Right cardiac atrium (tissue), 5 donors: Measurements from ENCODE around the gene ANKRD12. TPM values are rescaled to one million over a fixed set of nuclear protein-coding genes. Genes with fewer than 3 reads are reported as not detected.

ENCODE experiments used
- ATAC-seq, 2 donors: fragments of 200-7000 bp; cut with Tn5 transposase; one replicate each; pipeline versions ENCODE4 v1.8.0 to v1.9.1; 2020; ENCODE audit warnings: moderate library complexity in 2 of 2, mild to moderate bottlenecking in 1 of 2
- DNase-seq, 3 donors: peaks; one replicate each; pipeline ENCODE4 v3.0.0-alpha.2; 2020
- H3K27ac ChIP-seq: one replicate; pipeline ENCODE4 v1.5.1; 2013; ENCODE audit warnings: mild to moderate bottlenecking, low read length, control low read depth, moderate library complexity
- H3K27me3 ChIP-seq: one replicate; pipeline ENCODE4 v1.6.1; 2013; ENCODE audit not compliant: control insufficient read depth, insufficient read depth
- H3K4me1 ChIP-seq: one replicate; pipeline ENCODE4 v1.6.1; 2013; ENCODE audit warnings: low read length; ENCODE audit not compliant: control insufficient read depth, insufficient read depth
- H3K4me3 ChIP-seq: one replicate; pipeline ENCODE4 v1.5.1; 2013; ENCODE audit warnings: low read length, control low read depth
- H3K9me3 ChIP-seq: one replicate; pipeline ENCODE4 v1.6.1; 2013; ENCODE audit warnings: low read length; ENCODE audit not compliant: control insufficient read depth
- WGBS: extraction: QIAGEN DNeasy Blood & Tissue Kit; methylation state at CpG from one replicate; pipeline ENCODE4 v1.1.7; 2013; 5-methylcytosine and 5-hydroxymethylcytosine counted together
- intact Hi-C, 4 donors: fragments of 100-400 bp; cut with DNase I; formaldehyde crosslinking; loops; one replicate each; pipeline versions ENCODE4 v1.11.0 to v1.14.0; 2022 to 2023
- polyA plus RNA-seq: library from polyadenylated mRNA; stranded (reverse); fragments of 200-250 nt; gene quantifications from one replicate; pipeline ENCODE4 v1.2.3, GENCODE V29; 2013
- total RNA-seq, 4 donors: library from RNA; stranded (reverse); fragmentation: NEBNext Ultra II Directional; extraction: Animal tissue kit (Norgen Biotek cat#: 25700); gene quantifications; one replicate each; pipeline ENCODE4 v1.2.1, GENCODE V29; 2021
- donor health status: healthy with polysubstance abuse.
- donor health status: DM: no; HTN: yes; CAD: no.
- donor health status: DM: no; HTN: no; CAD: no.
- donor health status: DM: no; HTN: yes; CAD: no; lungs with severe emphysema.
- donor health status: DM: yes; HTN: yes; CAD: no.

Gene ANKRD12
- total and polyA plus RNA-seq, 5 donors = 7.3 to 59.6 (median 50.3) TPM

DNA sequence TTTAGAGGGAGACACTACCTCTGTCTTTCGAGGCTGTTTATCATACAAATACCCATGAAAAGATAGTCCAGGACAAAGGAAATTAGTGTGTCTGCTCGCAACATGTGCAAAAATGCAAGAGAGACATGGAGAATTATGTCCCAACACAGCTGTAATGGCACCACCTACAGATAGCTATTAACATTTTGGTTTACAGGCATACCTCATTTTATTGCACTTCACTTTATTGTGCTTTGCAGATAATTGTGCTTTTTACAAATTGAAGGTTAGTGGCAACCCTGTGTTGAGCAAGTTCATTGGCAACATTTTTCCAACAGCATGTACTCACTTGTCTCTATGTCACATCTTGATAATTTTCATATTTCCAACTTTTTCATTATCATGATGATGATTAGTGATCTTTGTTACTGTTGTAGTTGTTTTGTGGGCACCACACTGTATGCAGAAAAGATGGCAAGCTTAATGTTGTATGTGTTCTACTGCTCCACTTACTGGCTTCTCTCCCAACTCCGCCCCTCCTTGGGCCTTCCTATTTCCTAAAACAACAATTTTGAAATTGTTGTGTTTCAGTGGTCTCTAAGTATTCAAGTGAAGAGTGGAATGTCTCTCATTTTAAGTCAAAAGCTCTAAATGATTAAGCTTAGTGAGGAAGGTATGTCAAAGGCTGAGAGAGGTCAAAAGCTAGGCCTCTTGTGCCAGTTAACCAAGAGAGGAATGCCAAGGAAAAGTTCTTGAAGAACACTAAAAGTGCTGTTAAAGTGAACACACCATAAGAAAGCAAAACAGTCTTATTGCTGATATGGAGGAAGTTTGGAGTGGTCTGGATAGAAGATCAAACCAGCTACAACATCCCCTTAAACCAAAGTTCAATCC is 52.0 kb downstream of the ANKRD12 start:
- DNase-seq (peak in 1 of 3 donors; percentile 50), ATAC-seq (peak in 1 of 2 donors; percentile 38)
- H3K27me3 ChIP-seq = no peaks in the 10 kb centered on the region
- H3K4me3 ChIP-seq = no peak overlapping the region
- WGBS = 94% methylated on average over 3 of the region's 3 CpGs
- intact Hi-C loops = no loop called here
- H3K4me1 ChIP-seq = peaks cover 7% of the 10 kb centered on the region
- no peak overlapping the region for H3K27ac ChIP-seq
- H3K9me3 ChIP-seq = no peaks in the 10 kb centered on the region

GRCh38 chr18:9189491-9189890 is 52.9 kb downstream of the ANKRD12 start:
- peaks cover 5% of the 10 kb centered on the region for H3K4me1 ChIP-seq
- ATAC-seq (no peak), DNase-seq (no peak)
- H3K27me3 ChIP-seq = no peaks in the 10 kb centered on the region
- H3K27ac ChIP-seq = no peak overlapping the region
- no peaks in the 10 kb centered on the region for H3K9me3 ChIP-seq
- intact Hi-C loops = no loop called here
- H3K4me3 ChIP-seq = no peak overlapping the region
- 72% methylated on average over 2 of the region's 2 CpGs for WGBS

GRCh38 chr18:9191658-9192256 is 55.2 kb downstream of the ANKRD12 start:
- no peaks in the 10 kb centered on the region for H3K9me3 ChIP-seq
- no peaks in the 10 kb centered on the region for H3K27me3 ChIP-seq
- H3K27ac ChIP-seq = no peak overlapping the region
- intact Hi-C loops = no loop called here
- no peak for ATAC-seq
- H3K4me1 ChIP-seq = peaks cover 3% of the 10 kb centered on the region
- DNase-seq = no peak
- H3K4me3 ChIP-seq = no peak overlapping the region
- WGBS = 68% methylated on average over 2 of the region's 2 CpGs

- intact Hi-C loops = no loop called here
- Histone ChIP-seq H3K9me3 (no peaks in the 10 kb centered on the region), H3K27me3 (no peaks in the 10 kb centered on the region), H3K4me3 (no peak overlapping the region), H3K4me1 (peaks cover 3% of the 10 kb centered on the region), H3K27ac (no peak overlapping the region)
- WGBS = 97% methylated on average over 2 of the region's 2 CpGs
- no peak for DNase-seq
- ATAC-seq = no peak
Observed at GRCh38 chr18:9193031-9193430, 56.5 kb downstream of the ANKRD12 start.

DNA sequence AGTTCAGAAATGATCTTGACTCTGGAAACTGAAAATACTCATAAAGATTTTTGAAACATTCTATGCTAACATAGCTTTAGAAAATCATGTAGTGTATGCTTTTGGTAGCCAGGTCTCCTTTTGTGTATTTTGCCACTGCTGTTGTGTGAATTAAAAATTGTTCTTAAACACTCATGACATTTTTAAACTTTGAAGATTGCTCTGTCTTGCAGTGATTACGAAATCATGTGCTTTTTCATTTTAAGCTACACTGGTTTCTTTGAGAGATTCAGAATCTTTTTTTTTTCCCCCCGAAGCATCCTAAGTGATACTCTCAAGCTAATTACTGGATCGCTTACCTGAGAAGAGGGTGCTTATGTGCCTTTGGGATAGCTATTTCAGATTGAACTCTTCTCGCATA is 60.0 kb downstream of the ANKRD12 start:
- H3K27ac ChIP-seq = no peak overlapping the region
- no peak for DNase-seq
- WGBS = 97% methylated on average over 4 of the region's 4 CpGs
- no peaks in the 10 kb centered on the region for H3K9me3 ChIP-seq
- ATAC-seq = no peak
- no peaks in the 10 kb centered on the region for H3K27me3 ChIP-seq
- intact Hi-C loops = no loop called here
- H3K4me3 ChIP-seq = no peak overlapping the region
- H3K4me1 ChIP-seq = peaks cover 3% of the 10 kb centered on the region

- H3K27me3 ChIP-seq = no peaks in the 10 kb centered on the region
- ATAC-seq (no peak), DNase-seq (no peak)
- no peak overlapping the region for H3K4me3 ChIP-seq
- H3K9me3 ChIP-seq = no peaks in the 10 kb centered on the region
- no peaks in the 10 kb centered on the region for H3K4me1 ChIP-seq
- intact Hi-C loops = no loop called here
- no peak overlapping the region for H3K27ac ChIP-seq
Observed at GRCh38 chr18:9199681-9200080, 63.1 kb downstream of the ANKRD12 start.

- no peak for DNase-seq
- WGBS = 81% methylated on average over 2 of the region's 2 CpGs
- intact Hi-C loops = no loop called here
- Histone ChIP-seq H3K27ac (no peak overlapping the region), H3K4me3 (no peak overlapping the region), H3K9me3 (no peaks in the 10 kb centered on the region), H3K27me3 (no peaks in the 10 kb centered on the region), H3K4me1 (no peaks in the 10 kb centered on the region)
- no peak for ATAC-seq
Observed at GRCh38 chr18:9201224-9201623, 64.6 kb downstream of the ANKRD12 start.

GRCh38 chr18:9204659-9205058 is 68.1 kb downstream of the ANKRD12 start:
- WGBS = 96% methylated on average over 5 of the region's 5 CpGs
- no peak for DNase-seq
- no peak for ATAC-seq
- Histone ChIP-seq H3K27ac (no peak overlapping the region), H3K9me3 (no peaks in the 10 kb centered on the region), H3K4me1 (no peaks in the 10 kb centered on the region), H3K4me3 (no peak overlapping the region), H3K27me3 (no peaks in the 10 kb centered on the region)
- intact Hi-C loops = no loop called here

DNA sequence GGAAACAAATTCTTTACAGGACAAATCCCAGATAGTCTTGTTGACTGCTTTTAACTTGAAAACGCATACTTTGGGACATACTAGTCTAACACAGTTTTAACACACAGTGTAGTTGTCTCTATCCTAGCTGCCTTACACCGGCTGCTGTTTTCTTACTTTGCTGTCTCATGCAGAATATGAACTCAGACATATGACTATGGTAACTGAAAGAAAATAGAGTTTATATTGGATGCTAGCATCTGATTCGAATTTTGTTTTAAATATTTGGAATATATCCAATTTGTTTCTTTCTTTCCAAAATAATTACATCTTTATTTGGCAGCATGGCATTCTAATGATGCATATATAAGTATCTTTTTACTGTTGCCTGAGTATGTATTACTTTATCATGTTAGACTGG is 69.8 kb downstream of the ANKRD12 start:
- intact Hi-C loops = no loop called here

GRCh38 chr18:9209279-9209678 is 72.7 kb downstream of the ANKRD12 start:
- no peaks in the 10 kb centered on the region for H3K4me1 ChIP-seq
- H3K27me3 ChIP-seq = no peaks in the 10 kb centered on the region
- intact Hi-C loops = no loop called here
- H3K27ac ChIP-seq = no peak overlapping the region
- no peak for ATAC-seq
- no peak for DNase-seq
- no peaks in the 10 kb centered on the region for H3K9me3 ChIP-seq
- WGBS = 66% methylated on average over 4 of the region's 4 CpGs
- no peak overlapping the region for H3K4me3 ChIP-seq

More for the DNA sequence above, 69.8 kb downstream of the ANKRD12 start:
- H3K9me3 ChIP-seq = no peaks in the 10 kb centered on the region
- H3K4me1 ChIP-seq = no peaks in the 10 kb centered on the region
- no peak overlapping the region for H3K27ac ChIP-seq
- 67% methylated on average over 3 of the region's 3 CpGs for WGBS
- ATAC-seq (no peak), DNase-seq (no peak)
- no peaks in the 10 kb centered on the region for H3K27me3 ChIP-seq
- no peak overlapping the region for H3K4me3 ChIP-seq

DNA sequence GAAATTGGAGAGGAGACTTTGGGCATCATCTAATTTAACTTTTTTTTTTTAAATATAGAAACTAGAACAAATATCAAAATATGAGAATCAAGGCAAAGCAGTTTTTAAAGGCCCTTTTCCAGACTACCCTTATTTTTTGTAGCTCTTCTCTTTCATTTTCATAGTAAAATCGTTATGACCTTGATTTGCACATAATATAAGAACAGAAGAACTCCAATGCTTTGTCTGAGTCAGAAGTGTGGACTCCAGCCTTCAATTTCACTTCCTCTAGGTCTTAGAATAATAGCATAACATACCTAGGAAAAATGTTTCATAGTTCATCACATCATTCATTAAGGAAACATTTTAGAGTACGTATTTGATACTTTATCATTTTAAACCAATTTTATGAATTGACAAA is 74.4 kb downstream of the ANKRD12 start:
- H3K27ac ChIP-seq = no peak overlapping the region

More for the DNA sequence above, 74.4 kb downstream of the ANKRD12 start:
- Histone ChIP-seq H3K9me3 (no peaks in the 10 kb centered on the region), H3K4me1 (no peaks in the 10 kb centered on the region), H3K27me3 (no peaks in the 10 kb centered on the region), H3K4me3 (no peak overlapping the region)
- intact Hi-C loops = no loop called here
- ATAC-seq = no peak
- DNase-seq = no peak
- 77% methylated on average over 2 of the region's 2 CpGs for WGBS
